Activated CD4-positive, alpha-beta T cell treated with anti-CD3 and anti-CD28 coated beads for 4 hours (primary cell): ENCODE data around the gene CHSY1.
A peak's percentile ranks its signal among the peaks of the same experiment; 100 is the strongest.
"Not testable (repeated sequence)": the region's sequence is repeated elsewhere in the genome, so short reads cannot be mapped to it uniquely, and the experiment has no call there.

ENCODE experiments used
- DNase-seq, 2 donors: peaks; one replicate each; pipeline ENCODE4 v3.0.0-alpha.2; 2020

CHSY1 gene

GRCh38 chr15:101251830-101252820 lies at the start of gene CHSY1:
Gene CHSY1 (minus strand): TSS chr15:101252048. CDS start chr15:101251456, 592 bp downstream.
- peak; percentile 80 to 85 for DNase-seq

- no peak for DNase-seq
These were observed 44.9 kb upstream of the CHSY1 start for GRCh38 chr15:101296418-101297405.

- DNase-seq, result no peak
These were observed 43.8 kb upstream of the CHSY1 start for GRCh38 chr15:101295607-101296161.

GRCh38 chr15:101294731-101295606 lies 43.1 kb upstream of the CHSY1 start, which contains the start of gene SNRPA1:
Gene SNRPA1 (minus strand): TSS chr15:101295248. CDS start chr15:101295178, 70 bp downstream.
- peak; percentile 97 to 98 for DNase-seq

GRCh38 chr15:101293122-101293521 lies 41.3 kb upstream of the CHSY1 start:
- DNase-seq, result no peak

- DNase-seq, result peak; percentile 11 to 29
These were observed 37.2 kb upstream of the CHSY1 start for GRCh38 chr15:101288905-101289513.

GRCh38 chr15:101287342-101287741 lies 35.5 kb upstream of the CHSY1 start:
- DNase-seq, result not testable (repeated sequence)

GRCh38 chr15:101286471-101287114 lies 34.7 kb upstream of the CHSY1 start:
- no peak for DNase-seq

- DNase-seq, result no peak
These were observed 32.1 kb upstream of the CHSY1 start for GRCh38 chr15:101283931-101284330.

GRCh38 chr15:101280007-101280406 lies 28.2 kb upstream of the CHSY1 start:
- no peak for DNase-seq

GRCh38 chr15:101277943-101278564 lies 26.2 kb upstream of the CHSY1 start:
- no peak for DNase-seq

GRCh38 chr15:101277038-101277822 lies 25.4 kb upstream of the CHSY1 start, which contains the start of gene SELENOS:
Gene SELENOS (minus strand): TSS chr15:101277485. CDS start chr15:101277417, 68 bp downstream.
- DNase-seq, result peak; percentile 88 to 89

- DNase-seq, result no peak
These were observed 24.7 kb upstream of the CHSY1 start for GRCh38 chr15:101276501-101277037.

GRCh38 chr15:101275018-101275417 lies 23.2 kb upstream of the CHSY1 start:
- no peak for DNase-seq

- DNase-seq, result no peak
These were observed 21.7 kb upstream of the CHSY1 start for GRCh38 chr15:101273534-101273933.

GRCh38 chr15:101272584-101272983 lies 20.7 kb upstream of the CHSY1 start:
- DNase-seq, result no peak

- no peak for DNase-seq
These were observed 17.8 kb upstream of the CHSY1 start for GRCh38 chr15:101269479-101270223.
